Fibroblast of skin of left quadriceps (primary cell): ENCODE data around the gene FAAP20.

ENCODE experiments used
- DNase-seq, 2 experiments: peaks; one replicate each; pipeline ENCODE4 v3.0.0-alpha.2; 2013; ENCODE audit warnings: low read depth in 2 of 2

Gene FAAP20

GRCh38 chr1:2229911-2230731 is 35.5 kb upstream of the FAAP20 start:
- no peak for DNase-seq

DNA sequence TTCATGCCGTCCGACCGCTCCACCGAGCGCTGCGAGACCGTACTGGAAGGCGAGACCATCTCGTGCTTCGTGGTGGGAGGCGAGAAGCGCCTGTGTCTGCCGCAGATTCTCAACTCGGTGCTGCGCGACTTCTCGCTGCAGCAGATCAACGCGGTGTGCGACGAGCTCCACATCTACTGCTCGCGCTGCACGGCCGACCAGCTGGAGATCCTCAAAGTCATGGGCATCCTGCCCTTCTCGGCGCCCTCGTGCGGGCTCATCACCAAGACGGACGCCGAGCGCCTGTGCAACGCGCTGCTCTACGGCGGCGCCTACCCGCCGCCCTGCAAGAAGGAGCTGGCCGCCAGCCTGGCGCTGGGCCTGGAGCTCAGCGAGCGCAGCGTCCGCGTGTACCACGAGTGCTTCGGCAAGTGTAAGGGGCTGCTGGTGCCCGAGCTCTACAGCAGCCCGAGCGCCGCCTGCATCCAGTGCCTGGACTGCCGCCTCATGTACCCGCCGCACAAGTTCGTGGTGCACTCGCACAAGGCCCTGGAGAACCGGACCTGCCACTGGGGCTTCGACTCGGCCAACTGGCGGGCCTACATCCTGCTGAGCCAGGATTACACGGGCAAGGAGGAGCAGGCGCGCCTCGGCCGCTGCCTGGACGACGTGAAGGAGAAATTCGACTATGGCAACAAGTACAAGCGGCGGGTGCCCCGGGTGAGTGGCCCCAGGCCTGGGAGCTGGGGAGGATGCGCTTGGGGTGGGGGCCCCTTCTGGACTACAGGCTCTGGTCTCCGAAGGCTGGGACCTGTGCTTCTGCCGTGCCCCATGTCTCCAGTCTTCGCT is 34.7 kb upstream of the FAAP20 start:
- DNase-seq = no peak

- no peak for DNase-seq
Observed at GRCh38 chr1:2228694-2229036, 34.1 kb upstream of the FAAP20 start.

GRCh38 chr1:2228157-2228594 is 33.6 kb upstream of the FAAP20 start, which contains the start of gene SKI:
Gene SKI (plus strand): TSS chr1:2228319. CDS start chr1:2228767, 448 bp downstream.
- no peak for DNase-seq

DNA sequence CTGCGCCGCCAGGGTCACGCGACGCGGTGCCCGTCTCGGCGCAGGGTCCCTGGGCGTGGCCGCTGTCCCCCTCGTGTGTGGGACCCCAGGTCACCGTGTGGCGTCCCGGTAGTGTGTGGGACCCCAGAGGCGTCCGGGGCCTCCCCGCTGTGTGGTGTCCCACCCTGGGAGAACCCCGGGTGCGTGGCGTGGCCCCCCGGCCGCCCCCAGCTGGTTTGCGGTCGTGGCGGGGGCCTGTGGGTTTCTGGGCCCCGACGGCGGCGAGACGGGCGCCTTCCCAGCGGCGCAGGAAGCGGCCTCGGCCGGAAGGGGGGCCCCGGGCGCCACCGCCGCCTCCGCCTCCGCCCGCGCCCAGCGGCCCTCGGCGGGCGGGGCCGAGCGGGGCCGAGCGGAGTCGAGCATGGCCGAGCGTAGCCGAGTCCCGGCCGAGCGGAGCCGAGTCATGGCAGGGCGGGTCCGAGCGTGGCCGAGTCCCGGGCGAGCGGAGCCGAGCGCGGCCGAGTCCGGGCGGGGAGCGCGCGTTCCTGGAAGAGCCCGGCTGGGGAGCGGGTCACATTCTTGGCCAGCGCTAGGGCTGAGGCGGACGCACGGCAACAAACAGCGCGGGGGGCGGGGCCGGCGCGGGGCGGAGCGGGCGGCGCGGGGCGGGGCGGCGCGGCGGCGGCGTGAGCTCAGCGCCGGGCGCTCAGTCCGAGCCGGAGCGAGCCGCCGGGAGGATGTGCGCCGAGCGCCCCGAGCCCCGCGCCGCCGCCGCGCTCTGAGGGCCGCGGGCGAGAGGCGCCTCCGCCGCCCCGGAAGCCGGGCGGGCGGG is 33.0 kb upstream of the FAAP20 start:
- peak; percentile 95 for DNase-seq

DNA sequence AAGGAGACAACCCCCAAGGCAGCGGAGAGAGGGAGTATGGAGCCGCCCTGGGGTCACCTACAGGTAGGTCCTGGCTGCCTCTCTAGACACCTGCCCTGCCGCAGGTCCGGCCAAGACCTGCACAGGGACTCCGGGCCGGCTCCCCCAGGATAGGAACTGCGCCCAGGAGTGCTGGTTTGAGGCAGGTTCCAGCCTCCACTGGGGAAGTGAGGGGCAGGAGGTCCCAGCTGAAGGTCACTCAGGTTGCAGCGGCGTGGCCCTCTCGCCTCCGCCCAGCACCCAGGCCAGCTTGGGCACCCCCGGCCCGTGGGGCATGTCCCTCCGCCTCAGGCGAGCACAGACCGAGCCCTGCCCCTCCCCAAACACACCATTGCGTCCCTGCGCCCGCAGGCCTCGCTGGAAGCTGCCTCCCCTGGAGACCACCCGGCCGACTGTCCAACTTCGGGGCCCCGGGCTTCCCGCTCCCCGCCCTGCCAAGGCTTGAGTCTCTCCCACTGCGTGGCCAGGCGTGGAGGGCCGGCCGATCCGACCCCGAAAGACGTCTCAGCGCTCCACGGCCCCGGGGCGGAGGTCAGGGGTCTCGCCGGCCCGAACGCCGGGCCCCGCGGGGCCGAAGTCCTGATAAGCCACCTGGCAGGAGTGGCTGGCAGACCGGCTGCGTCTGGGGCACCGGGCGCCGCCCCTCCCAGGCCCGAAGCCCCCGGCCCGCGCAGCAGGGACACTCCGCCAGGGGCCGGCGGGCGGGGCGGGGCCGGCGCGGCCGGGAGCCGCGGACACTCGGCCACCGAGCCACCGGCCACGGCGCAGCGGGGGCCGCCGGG is 32.2 kb upstream of the FAAP20 start:
- no peak for DNase-seq

DNA sequence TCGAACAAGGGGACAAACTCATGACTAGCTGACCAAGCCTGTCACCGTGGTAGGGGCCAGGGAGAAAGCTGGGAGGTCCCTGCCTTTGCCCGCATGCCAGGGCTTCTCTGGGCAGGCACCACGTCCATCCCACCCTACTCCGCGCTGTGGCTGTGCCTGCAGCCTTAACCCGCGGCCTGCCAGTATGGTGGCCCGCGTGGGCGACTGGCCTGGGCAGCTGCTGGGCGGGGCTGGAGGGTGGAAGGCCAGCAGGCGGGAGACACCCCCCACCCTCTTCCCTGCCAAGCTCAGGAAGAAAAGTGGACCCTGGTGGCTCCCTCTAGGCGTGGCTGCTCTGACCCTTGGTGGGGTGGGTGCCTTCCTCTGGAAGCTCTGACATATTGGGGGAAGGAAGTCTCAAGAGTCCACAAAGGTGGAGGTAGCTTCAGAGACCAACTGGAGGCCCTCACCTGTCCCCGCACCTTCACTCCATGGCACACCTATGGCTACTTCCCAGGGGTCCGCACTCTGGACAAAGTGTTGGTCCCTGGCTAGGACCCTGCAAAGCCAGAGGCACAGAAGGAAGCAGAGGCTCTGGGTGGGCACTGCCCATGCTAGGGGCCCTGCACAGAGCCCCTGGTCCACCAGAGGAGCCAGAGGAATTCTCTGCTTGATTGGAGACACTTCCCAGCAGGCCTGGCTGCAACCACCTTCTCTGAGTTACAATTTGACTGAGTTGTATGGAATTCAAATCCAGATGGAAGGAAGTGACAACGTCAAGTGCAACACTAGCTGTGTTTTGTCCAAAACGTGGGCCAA is 30.3 kb upstream of the FAAP20 start:
- DNase-seq = no peak

- no peak for DNase-seq
Observed at GRCh38 chr1:2224170-2224584, 29.6 kb upstream of the FAAP20 start.

DNA sequence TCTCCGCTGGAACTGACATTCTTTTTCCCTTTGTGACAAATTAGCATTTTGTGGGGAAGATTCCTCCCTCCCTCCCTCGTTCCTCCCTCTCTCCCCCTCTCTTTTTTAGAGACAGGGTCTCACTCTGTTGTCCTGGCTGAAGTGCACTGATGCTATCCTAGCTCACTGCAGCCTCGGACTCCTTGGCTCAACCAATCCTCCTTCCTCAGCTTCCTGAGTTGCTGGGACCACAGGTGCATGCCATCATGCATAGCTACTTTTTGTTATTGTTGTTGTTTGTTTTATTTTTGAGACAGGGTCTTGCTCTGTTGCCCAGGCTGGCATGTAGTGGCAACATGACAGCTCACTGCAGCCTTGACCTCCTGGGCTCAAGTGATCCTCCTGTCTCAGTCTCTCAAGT is 26.7 kb upstream of the FAAP20 start:
- DNase-seq = no peak

DNA sequence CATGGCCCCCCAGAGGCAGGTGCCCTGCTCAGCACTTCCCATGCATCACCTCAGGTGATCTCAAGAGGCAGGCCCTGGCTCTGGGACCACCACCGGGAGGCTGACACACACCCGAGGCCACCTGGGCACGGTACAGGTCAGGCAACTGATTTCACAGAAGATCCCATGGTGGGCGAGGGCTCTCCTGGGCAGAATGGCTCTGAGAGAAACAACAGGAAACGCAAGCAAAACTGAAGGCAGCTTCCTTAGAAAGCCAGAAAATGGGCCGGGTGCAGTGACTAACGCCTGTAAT is 22.1 kb upstream of the FAAP20 start:
- no peak for DNase-seq

DNA sequence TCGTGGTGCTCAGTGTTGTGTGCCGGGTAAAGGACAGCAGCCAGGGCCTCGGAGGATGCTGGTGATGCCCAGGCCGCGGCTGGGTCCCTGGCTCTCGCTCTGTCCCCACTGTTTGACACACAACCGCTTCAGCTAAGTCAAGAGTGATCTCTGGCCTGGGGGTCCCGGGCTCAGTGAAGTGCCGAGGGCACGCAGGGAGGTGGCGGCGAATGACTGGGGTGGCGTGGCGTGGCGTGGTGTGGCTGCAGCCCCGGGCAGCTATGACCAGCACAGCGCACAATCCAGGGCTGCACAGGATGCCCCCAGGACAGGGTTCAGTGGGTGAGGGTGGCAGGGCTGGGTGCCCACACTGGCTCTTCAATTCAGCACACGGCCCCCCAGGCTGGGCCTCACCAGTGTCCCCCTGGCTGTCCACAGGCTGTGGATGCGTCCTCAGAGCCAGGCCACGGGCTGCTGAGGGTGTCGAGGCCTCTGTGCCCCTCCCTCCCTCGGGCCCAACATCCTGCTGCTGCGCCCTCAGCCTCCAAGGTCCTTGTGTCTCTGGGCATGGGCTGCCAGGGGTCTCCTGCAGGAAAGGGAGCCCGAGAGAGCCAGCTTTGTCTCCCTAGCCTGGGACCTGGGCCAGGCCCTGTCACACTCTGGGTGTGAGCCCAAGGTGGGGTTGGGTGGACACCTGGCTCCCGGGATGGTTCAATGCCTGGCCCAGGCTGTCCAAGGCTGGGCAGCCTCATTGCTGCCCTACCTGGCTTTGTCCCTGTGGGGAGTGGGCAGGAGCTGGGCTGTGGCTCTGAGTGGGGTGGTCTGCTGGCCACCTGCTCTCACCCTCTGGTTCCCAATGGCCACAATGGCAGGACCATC is 21.6 kb upstream of the FAAP20 start:
- no peak for DNase-seq

DNA sequence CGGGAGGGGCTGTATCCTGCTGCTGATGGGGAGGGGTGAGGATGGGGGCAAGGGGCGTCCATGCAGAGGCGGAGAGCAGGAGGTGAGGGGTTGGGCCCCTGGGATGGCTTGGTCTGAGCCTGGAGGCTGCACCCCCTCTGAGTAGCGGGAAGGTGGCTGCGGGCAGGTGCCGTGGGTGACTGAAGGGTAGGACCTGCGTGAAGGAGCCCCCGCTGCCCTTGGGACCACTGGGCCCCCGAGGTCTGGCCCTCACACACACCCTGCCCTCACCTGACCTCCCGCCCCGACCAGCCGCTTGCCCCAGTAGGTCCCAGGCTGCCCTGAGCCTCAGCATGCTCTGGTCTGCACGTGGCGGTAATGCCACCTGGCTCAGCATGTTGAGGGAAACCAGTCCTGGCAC is 20.8 kb upstream of the FAAP20 start:
- no peak for DNase-seq

DNA sequence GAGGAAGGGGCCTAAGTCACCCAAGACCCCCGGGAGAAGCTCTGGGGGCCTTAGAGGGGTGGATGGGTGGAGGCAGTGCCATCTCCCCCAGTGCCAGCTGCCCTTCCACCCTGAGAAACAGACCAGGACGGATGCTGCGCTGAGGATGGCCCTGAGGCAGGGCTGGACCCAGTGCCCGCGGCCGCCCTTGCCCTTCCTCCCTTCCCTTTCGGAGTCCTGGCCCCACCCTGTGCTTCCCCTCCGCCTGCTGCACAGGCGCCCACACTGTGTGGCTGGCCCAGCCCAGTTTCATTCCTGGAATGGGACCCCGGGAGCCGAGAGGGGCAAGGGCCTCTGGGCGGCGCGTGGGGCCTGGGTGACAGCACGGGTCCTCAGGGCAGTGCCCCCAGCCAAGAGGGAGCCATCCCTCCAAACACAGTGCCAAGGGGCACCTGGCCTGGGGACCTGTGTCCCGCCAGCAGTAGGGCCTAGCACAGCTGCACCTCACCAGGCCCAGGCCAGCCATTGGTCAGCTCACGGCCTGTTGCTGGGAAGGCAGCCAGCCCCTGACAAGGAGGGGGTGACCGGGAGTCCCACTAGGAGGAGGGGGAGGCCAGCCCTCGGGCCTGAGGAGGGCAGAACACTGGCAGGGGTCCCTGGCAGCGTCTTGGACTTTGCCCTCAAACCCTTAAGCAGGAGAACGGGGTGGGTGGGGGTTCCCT is 20.1 kb upstream of the FAAP20 start:
- DNase-seq = no peak

- peak; percentile 77 to 79 for DNase-seq
Observed at GRCh38 chr1:2213576-2214505, 19.3 kb upstream of the FAAP20 start.

GRCh38 chr1:2212532-2213491 is 18.2 kb upstream of the FAAP20 start:
- DNase-seq = peak; percentile 93 to 94

GRCh38 chr1:2212274-2212531 is 17.6 kb upstream of the FAAP20 start:
- DNase-seq = no peak

- no peak for DNase-seq
Observed at GRCh38 chr1:2210786-2211185, 16.2 kb upstream of the FAAP20 start.
